ENCODE data around the gene ZNF462. TPM values are rescaled to one million over a fixed set of nuclear protein-coding genes. Genes with fewer than 3 reads are reported as not detected.

The ZNF462 gene
- total and polyA plus RNA-seq, 2 of the 4 experiments (the other 2 are of a cell fraction): 6.1 to 18.8 TPM

GRCh38 chr9:106981396-106982287 is 118.7 kb downstream of the ZNF462 start:
- Histone ChIP-seq H2BK120ac (ENCODE audit: low read depth, low read length) (no peak overlapping the region), H3K18ac (ENCODE audit: low read depth, low read length) (no peak overlapping the region), H4K8ac (ENCODE audit: low read depth in 2 of 2, low read length in 2 of 2) (no peak overlapping the region), H3K27ac (ENCODE audit: insufficient read depth, low read length) (no peak overlapping the region), H2BK20ac (ENCODE audit: low read depth, low read length) (no peak overlapping the region), H3K14ac (replicated peaks; ENCODE audit: low read depth, low read length) (no peak overlapping the region), H3K36me3 (ENCODE audit: control insufficient read depth, insufficient read depth, low read length) (peaks cover 29% of the 10 kb centered on the region), H3K27me3 (ENCODE audit: control insufficient read depth, insufficient read depth, low read length) (no peaks in the 10 kb centered on the region), H4K91ac (ENCODE audit: insufficient read depth, low read depth, low read length) (no peak overlapping the region), H3K4me1 (ENCODE audit: control insufficient read depth, insufficient read depth, low read length) (no peaks in the 10 kb centered on the region), H4K20me1 (ENCODE audit: insufficient read depth, low read length) (no peaks in the 10 kb centered on the region), H2AFZ (replicated peaks; ENCODE audit: low read length, poor library complexity) (no peak overlapping the region), H3K23ac (ENCODE audit: low read depth, low read length) (no peak overlapping the region), H2AK9ac (replicated peaks; ENCODE audit: low read depth, low read length, poor library complexity) (no peak overlapping the region), H2BK5ac (ENCODE audit: low read depth, low read length, poor library complexity, severe bottlenecking) (no peak overlapping the region), H3K9ac (ENCODE audit: low read depth, low read length) (no peak overlapping the region), H3K4ac (ENCODE audit: low read depth, low read length) (no peak overlapping the region), H3K9me1 (ENCODE audit: insufficient read depth, low read length) (no peaks in the 10 kb centered on the region), H3K56ac (ENCODE audit: extremely low read depth, insufficient read depth, low read length) (no peak overlapping the region), H2AK5ac (ENCODE audit: low read depth, low read length) (no peak overlapping the region), H3K4me3 (ENCODE audit: insufficient read depth, low read depth, low read length) (no peak overlapping the region), H3K4me2 (ENCODE audit: low read depth, low read length) (no peak overlapping the region), H4K5ac (ENCODE audit: low read depth, low read length) (no peak overlapping the region), H2BK15ac (ENCODE audit: low read depth, low read length) (no peak overlapping the region), H3K9me3 (ENCODE audit: control insufficient read depth, insufficient read depth, low read length) (no peaks in the 10 kb centered on the region), H3K79me1 (ENCODE audit: low read depth in 1 of 2, low read length in 2 of 2) (no peaks in the 10 kb centered on the region)
- in situ Hi-C loops (cut with MboI; ENCODE audit: low sequenced_read_pairs): no loop called here
- no peak for ATAC-seq (ENCODE audit: low read depth)
- CTCF ChIA-PET: no interaction called here
- WGBS, 2 experiments (ENCODE audit: extremely low coverage in 2 of 2, insufficient read length in 1 of 2): 91% methylated on average over 6 of the region's 10 CpGs; no CpG with 5 or more reads in 1 of the 2 experiments
- POLR2A ChIA-PET (ENCODE audit: unreplicated experiment): no interaction called here
- TF ChIP-seq, protein P1, sequence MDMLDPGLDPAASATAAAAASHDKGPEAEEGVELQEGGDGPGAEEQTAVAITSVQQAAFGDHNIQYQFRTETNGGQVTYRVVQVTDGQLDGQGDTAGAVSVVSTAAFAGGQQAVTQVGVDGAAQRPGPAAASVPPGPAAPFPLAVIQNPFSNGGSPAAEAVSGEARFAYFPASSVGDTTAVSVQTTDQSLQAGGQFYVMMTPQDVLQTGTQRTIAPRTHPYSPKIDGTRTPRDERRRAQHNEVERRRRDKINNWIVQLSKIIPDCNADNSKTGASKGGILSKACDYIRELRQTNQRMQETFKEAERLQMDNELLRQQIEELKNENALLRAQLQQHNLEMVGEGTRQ (IDR thresholded peaks at IDR 0.05; ENCODE audit: low read depth, low read length): no peak
- TF ChIP-seq CTCF (conservative IDR thresholded peaks at IDR 0.05; ENCODE audit: low read depth, low read length) (no peak), FOS (IDR thresholded peaks at IDR 0.05; ENCODE audit: low read depth, low read length) (no peak), BHLHE40 (IDR thresholded peaks at IDR 0.05; ENCODE audit: low read depth, low read length) (no peak)
- DNase-seq: no peak
- no TSS peak for BruUV-seq (replicated peaks)
- intact Hi-C loops (cut with micrococcal nuclease): no loop called here
- dilution Hi-C loops (cut with HindIII; ENCODE audit: low sequenced_read_pairs, unreplicated experiment): no loop called here
